Thoracic aorta (tissue), 2 donors: ENCODE measurements around the gene SPATC1L. TPM values are rescaled to one million over a fixed set of nuclear protein-coding genes. Genes with fewer than 3 reads are reported as not detected.

Experiments
- ATAC-seq: fragments of 150-250 bp; one replicate; pipeline ENCODE4 v1.8.0; 2017; ENCODE audit warnings: low read depth; ENCODE audit not compliant: insufficient number of reproducible peaks, low FRiP score
- DNase-seq: peaks from one replicate; pipeline ENCODE4 v3.0.0-alpha.2; 2020; ENCODE audit warnings: low spot score
- H3K27ac ChIP-seq, 2 donors: fragments of 200-600 bp; sonication (generic); 1 replicate in 1 of 2; 2 replicates in 1 of 2; pipeline ENCODE4 v1.5.1; 2016; ENCODE audit warnings: mild to moderate bottlenecking in 2 of 2, moderate library complexity in 2 of 2
- H3K27me3 ChIP-seq: fragments of 200-600 bp; sonication (generic); replicated peaks from 2 replicates; pipeline ENCODE4 v1.6.0; 2016; ENCODE audit warnings: mild to moderate bottlenecking; ENCODE audit not compliant: insufficient read depth
- H3K36me3 ChIP-seq: fragments of 200-600 bp; sonication (generic); one replicate; pipeline ENCODE4 v1.5.1; 2016
- H3K4me1 ChIP-seq, 2 donors: fragments of 200-600 bp; sonication (generic); 1 replicate in 1 of 2; 2 replicates in 1 of 2; pipeline versions ENCODE4 v1.5.1 to v1.6.0; 2016; ENCODE audit warnings: low read depth in 2 of 2, mild to moderate bottlenecking in 1 of 2; ENCODE audit not compliant: control insufficient read depth in 1 of 2
- H3K4me3 ChIP-seq: fragments of 200-600 bp; sonication (generic); 2 replicates; pipeline ENCODE4 v1.5.1; 2016; ENCODE audit warnings: mild to moderate bottlenecking
- H3K9me3 ChIP-seq: fragments of 200-600 bp; sonication (generic); 2 replicates; pipeline ENCODE4 v1.5.1; 2016
- CTCF ChIP-seq: fragments of 200-600 bp; sonication (generic); IDR thresholded peaks from one replicate; pipeline ENCODE4 v1.5.1; 2019; ENCODE audit warnings: antibody characterized with exemption
- total RNA-seq, 2 donors: library from RNA; depleted of rRNA; stranded (reverse); fragments of >200 nt; gene quantifications; one replicate each; pipeline versions ENCODE4 v1.1.0 to v1.2.3, GENCODE V29; 2016

SPATC1L gene
- total RNA-seq, 2 donors from 2014 or later, result 3.2 to 7.9 TPM

- no peaks in the 10 kb centered on the region for H3K4me1 ChIP-seq
- TF ChIP-seq CTCF, result no peak
- ATAC-seq, result no peak
Observed at GRCh38 chr21:46137908-46138307, 46.4 kb downstream of the SPATC1L start.

GRCh38 chr21:46136739-46137349 is 47.4 kb downstream of the SPATC1L start:
- no peak for DNase-seq
- no peaks in the 10 kb centered on the region for H3K27me3 ChIP-seq
- ATAC-seq, result no peak
- H3K9me3 ChIP-seq, result no peaks in the 10 kb centered on the region
- H3K27ac ChIP-seq, result no peak overlapping the region
- no peaks in the 10 kb centered on the region for H3K4me1 ChIP-seq
- H3K4me3 ChIP-seq, result no peak overlapping the region
- H3K36me3 ChIP-seq, result no peaks in the 10 kb centered on the region
- no peak for TF ChIP-seq CTCF

More at GRCh38 chr21:46137908-46138307, 46.4 kb downstream of the SPATC1L start:
- H3K27me3 ChIP-seq, result no peaks in the 10 kb centered on the region
- H3K27ac ChIP-seq, result no peak overlapping the region
- no peak for DNase-seq
- H3K36me3 ChIP-seq, result no peaks in the 10 kb centered on the region
- no peak overlapping the region for H3K4me3 ChIP-seq
- H3K9me3 ChIP-seq, result no peaks in the 10 kb centered on the region

- Histone ChIP-seq H3K9me3 (no peaks in the 10 kb centered on the region), H3K27ac (no peak overlapping the region), H3K36me3 (no peaks in the 10 kb centered on the region), H3K27me3 (no peaks in the 10 kb centered on the region), H3K4me3 (no peak overlapping the region), H3K4me1 (no peaks in the 10 kb centered on the region)
- DNase-seq (no peak), ATAC-seq (no peak)
- no peak for TF ChIP-seq CTCF
Observed at GRCh38 chr21:46135782-46136395, 48.4 kb downstream of the SPATC1L start.

GRCh38 chr21:46131838-46132651 is 52.2 kb downstream of the SPATC1L start:
- Histone ChIP-seq H3K27ac (no peak overlapping the region), H3K9me3 (no peaks in the 10 kb centered on the region), H3K4me1 (no peaks in the 10 kb centered on the region), H3K4me3 (no peak overlapping the region), H3K27me3 (no peaks in the 10 kb centered on the region), H3K36me3 (peaks cover 25% of the 10 kb centered on the region)
- DNase-seq, result no peak
- TF ChIP-seq CTCF, result no peak
- ATAC-seq, result no peak

GRCh38 chr21:46131588-46131837 is 52.7 kb downstream of the SPATC1L start:
- Histone ChIP-seq H3K9me3 (no peaks in the 10 kb centered on the region), H3K36me3 (peaks cover 30% of the 10 kb centered on the region), H3K27me3 (no peaks in the 10 kb centered on the region), H3K4me3 (no peak overlapping the region), H3K27ac (no peak overlapping the region), H3K4me1 (no peaks in the 10 kb centered on the region)
- no peak for ATAC-seq
- no peak for TF ChIP-seq CTCF
- DNase-seq, result no peak
